NCI-H1105 treated with DMSO at 0.1 percent for 48 hours (cell line): ENCODE results near the gene SPTLC2.

Experiments
- DNase-seq: peaks from one replicate; lab custom pipeline; 2025; lab: John Stamatoyannopoulos, UW

SPTLC2 gene

DNA sequence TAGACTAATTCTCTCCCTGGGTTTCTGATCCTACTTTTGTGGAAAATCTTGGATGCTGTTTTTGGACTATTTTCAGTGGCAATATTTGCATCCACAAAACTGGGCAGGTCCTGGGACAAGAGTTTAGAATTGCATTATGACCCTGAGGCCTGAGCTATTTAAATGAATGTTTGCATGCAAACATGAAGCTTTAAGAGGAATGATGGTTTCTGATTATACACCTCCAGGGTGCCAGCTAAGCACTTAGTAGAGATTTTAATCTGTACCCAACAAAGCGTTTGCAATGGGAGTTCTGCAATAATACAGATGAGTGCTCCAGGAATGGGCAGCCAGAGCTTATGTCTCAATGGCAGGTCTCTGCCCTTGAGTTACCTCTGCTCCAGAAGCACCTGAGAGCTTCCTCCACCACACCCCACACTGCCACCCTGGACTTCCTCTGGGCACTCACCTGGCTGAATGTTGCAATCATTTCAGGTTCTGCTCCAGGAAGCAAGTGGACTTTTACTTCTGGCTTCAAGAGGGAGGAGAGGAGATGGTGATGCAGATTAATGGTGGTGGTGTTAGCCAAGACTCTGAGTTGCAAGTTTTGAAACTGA lies 6.0 kb upstream of the SPTLC2 start:
- DNase-seq, result no peak

DNA sequence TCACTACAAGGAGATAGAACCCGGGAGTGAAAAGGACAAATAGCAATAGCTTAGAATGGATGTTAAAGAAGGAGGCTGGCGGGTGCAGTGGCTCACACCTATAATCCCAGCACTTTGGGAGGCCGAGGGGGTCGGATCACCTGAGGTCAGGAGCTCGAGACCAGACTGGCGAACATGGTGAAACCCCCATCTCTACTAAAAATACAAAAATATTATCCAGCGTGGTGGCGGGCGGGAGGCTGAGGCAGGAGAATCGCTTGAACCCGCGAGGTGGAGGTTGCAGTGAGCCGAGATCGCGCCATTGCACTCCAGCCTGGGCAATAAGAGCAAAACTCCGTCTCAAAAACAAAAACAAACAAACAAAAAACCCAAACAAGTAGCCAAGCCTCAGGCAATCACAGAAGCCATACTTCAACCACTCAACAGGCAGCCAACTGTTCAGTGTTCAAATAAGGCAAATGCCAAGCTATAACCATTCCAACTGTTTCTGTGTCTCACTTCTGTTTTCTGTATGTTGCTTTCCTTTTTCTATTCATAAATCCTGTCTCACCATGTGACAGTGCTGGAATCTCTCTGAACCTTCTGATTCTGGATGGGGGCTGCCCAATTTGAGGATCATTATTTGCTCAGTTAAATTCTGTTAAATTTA lies 3.9 kb upstream of the SPTLC2 start:
- DNase-seq, result no peak

DNA sequence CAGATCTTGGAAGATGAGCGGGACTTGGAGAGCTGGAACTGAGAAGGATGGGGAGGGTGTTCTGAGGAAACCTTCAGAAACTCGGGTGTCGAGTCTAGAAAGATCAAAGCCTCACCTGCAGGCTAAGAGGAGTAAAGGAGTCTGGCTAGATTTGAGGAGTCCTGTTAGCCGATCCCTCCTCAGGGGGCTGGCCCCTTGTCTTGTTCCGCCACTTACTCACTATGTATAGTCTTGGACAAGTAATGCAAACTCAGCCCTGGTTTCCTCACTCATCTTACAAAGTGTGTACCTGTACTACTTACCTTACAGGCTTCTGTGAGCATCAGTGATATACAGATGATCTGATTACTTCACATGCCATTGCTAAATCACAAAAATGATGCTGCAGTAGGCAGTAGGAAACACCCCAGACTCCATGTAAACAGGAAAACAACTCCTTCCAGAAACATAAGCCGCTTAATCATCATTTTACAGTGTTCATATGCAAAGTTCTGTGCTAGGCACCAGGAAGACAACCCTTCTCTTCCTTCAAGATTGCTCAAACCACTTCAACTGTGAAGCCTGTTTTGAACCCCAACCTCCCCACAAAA lies 2.0 kb upstream of the SPTLC2 start:
- DNase-seq, result no peak

DNA sequence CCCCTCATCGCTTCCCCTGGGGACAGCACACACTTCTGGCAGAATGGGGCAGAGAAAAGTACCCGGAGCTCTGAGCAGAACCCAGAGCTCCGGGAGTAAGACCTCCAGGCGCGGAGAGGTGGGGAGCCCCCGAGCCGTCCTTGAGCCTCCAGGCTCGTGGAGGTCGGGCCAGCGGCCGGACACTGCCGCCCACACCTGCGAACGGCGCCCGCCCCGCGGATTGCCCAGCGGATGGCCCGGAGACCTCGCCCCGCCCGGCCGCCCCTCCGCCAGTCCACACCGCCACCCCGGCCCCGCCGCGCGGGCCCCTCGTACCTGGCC lies 344 bp downstream of the SPTLC2 start:
- DNase-seq, result no peak

DNA sequence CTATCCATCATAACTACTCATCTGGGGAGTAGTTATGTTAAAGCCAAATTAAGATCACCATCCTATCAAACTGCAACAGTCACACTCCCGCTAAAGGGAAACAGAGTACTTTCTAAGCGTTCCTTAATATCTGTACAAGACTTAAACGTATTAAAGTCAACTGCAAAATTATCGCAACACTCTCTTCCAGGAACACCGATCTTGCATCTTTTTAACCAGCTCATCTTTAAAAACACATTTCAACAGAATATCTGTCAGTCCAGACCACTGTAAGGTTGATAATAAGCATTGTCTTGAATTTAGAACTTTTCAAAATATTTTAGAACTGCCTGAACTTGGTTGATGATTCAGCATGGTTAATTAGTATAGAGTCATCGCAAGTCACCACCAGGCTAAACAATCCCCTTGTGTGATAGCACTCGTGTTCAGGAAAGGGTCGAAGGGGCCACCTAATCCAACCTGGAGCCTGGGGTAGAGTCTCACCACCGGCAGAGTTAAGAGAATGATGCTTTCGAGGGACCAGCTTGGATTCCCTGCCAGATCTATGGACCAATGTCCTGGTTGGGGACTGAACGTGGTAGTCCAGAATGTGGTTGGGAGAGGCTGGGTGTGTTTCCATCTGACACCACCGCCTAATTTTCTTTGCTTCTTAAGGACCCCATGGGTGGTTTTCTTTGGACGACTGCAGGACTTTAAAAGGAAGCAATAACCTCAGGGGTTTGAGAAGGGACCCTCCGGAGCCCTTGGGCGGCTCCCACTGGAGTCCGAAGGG lies 890 bp downstream of the SPTLC2 start:
- DNase-seq, result peak; percentile 12

DNA sequence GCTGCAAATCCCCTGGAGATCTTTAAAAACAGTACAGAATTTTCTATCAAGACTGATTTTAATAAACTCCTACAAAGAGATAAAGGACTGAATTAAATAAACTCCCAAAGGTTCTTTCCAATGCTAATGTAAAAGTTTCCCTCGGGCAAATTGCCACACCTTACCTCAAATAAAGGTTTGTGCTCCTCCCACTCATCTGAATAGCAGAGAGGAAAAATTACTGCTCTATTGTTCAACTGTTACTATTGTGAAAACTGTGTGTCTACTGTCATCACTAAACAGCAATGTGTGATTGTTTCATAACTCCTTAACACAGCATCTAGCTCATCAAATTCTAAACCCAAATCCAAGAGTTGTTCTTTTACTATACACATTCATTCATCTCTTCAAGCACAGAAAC lies 3.2 kb downstream of the SPTLC2 start:
- no peak for DNase-seq

DNA sequence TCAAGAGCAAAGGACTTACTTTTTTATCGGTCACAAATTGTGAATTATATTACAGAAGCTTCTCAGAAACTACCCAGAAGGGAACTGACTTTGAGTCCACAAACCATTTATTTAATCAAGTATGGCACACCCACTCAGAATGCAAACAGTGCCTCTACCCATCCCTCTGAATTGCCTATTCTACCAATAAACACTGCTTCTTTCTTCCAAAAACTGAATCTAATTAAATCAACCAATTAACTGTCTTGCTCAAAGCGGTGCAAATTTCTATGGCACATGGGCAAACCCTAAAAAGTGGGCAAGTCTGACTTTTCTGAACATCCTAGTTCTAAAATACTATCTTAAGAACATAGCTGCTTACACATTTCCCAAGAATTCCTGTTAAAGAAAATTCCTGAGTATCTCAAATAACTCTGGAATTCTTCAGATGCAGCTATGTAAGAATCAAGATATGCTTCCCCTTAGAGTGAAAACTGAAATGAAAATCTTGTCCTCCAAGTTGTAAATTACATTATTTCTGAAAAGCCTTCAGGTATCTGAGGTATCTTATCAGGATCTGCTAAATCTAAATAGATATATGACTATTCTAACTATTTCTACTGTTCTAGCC lies 4.3 kb downstream of the SPTLC2 start:
- DNase-seq, result no peak

DNA sequence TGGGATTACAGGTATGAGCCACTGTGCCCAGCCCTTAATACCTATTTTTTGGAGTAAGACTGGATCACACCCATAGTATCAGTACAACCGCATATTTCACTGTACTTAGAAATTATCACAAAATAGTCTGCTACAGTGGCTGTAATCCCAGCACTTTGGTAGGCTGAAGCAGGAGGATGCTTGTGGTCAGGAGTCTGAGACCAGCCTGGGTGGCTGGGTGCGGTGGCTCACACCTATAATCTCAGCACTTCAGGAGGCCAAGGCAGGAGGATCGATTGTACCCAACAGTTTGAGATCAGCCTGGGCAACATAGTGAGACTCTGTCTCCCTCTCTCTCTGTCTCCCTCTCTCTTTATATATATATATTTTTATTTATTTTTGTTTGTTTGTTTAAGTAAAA lies 5.9 kb downstream of the SPTLC2 start:
- no peak for DNase-seq

DNA sequence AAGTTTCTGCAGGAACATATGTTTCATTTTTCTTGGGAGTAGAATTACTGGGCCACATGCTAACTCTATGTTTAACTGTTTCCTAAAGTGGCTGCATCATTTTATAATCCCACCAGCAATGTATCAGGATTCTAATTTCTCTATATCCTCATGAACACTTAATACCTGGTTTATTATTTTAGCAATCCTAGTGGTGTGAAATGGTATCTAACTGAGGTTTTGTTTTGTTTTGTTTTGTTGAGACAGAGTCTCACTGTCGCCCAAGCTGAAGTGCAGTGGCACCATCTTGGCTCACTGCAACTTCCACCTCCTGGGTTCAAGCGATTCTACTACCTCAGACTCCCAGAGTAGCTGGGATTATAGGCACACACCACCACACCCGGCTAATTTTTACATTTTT lies 6.5 kb downstream of the SPTLC2 start:
- no peak for DNase-seq

DNA sequence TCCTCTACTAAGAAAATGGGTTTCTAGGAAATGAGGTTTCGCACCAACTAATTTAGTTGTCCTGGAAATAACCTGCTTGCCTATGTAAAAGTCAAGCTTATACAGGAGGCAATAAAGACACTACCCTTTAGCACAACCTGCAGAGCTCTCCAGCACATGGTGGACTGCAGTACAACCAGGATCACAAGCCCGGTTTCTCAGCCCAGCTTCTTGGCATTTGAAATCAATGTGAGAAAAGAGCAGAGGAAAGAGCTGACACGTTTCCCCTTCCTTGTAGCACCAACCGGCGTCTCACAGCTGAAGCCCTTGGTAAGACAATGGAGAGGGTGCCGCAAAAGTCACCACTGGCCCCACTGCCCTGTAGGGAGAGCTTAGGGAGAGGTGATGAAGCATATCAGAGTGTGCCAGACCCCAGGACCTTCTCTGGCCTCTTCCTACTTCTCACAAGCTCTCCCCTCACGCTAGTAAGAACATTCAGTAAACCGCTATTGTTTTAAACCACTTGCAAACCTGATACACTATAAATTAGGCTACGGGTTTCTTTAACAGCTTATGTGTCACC lies 8.6 kb downstream of the SPTLC2 start:
- no peak for DNase-seq

DNA sequence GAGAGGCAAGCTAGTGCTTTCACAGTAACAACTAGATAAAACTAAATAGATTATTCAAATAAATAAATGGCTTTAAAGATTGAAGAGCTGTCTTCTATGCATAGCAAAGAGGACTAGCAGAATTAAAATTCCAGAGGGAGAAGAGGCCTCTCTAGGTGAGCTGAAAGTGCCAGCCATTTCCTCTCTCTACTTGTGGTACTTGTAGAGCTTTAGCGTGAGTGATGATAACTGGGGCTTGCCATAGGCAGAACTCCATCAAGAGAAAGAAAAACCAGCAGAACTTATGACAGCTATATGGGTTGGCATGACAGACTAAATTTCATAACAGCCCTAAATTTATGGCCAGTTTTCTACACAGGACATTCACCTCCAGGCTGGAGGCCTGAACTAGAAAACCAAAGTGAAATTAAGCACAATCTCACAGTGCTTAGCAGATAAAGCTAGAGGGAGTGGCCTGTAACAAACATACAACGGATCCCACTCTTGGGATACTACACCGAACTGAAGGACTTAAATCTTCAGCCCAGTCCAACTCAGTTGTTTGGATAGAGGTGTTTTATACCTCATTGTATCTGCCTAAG lies 11.0 kb downstream of the SPTLC2 start:
- no peak for DNase-seq

DNA sequence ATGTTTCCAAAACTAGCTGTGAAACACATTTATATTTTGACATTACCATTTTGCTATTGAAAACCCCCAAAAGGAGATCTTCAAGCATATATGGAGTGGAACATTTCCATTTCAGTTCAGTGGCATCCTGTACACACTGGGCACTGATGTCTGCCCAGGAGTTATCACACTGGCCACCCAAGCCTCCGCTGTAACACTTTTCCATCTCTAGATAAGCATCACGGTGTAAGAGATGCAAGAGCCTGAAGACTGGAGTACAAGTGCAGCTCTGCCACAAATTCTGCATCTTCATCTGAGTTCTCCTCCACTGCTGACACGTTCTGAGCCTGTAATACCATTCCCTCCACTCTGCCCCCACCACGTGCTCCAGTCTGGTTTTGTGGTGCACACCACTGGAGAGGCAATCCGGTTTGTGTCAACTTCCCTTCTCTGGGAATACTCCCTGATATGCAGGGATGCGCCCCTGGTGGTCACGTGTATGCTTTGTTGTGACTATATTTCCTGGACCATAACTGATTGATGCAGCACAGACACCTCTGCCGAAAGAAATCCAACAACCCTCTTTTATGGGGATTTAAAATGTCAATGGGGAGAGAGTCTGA lies 12.7 kb downstream of the SPTLC2 start:
- no peak for DNase-seq

DNA sequence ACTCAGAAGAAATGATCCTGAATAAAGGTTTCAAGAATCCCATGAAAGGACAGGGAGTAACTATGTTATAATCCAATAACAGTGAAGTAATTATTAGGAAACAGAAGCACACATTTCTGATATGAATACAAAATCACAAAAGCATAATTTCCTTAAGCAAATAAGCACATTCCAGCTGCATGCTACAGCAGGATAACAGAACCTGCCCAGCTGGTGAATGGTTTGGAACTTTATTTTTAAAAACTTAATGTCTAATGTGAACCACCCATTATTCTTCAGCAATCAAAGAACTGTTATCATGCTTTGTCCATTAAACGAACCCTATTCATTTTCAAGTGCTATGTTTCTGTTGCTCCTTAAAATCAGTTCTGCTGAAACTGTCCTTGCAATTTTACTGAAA lies 13.4 kb downstream of the SPTLC2 start:
- DNase-seq, result no peak

DNA sequence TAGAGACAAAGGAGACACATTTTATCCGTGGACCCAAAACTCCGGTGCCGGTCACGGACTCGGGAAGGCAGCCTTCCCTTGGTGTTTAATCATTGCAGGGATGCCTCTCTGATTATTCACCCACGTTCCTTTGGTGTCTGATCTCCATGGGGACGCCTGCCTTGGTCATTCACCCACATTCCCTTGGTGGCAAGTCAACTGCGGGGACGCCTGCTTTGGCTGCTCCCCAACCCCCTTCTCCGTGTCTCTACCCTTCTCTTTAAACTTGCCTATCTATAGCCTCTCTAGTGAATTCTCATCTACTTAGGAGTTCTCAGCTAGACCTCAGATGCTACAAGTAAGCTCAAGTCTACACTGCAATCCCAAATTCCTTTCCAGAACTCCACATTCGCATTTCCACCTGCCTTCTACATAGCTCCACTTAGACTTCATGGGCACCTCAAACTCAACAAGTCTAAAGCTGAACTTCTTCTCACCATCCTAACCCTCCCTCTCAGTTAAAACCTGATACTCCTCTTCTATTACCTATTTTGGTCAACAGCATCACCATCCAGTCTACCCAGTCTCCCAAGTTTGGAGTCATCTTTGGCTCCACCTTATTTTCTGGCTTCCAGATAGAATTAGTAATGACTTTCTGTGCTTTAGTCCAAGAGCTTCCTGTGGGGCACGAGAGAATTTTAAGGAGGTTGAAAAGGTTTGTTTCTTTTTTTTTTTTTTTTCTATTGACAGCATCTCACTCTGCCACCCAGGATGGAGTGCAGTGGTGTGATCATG lies 14.4 kb downstream of the SPTLC2 start:
- no peak for DNase-seq

DNA sequence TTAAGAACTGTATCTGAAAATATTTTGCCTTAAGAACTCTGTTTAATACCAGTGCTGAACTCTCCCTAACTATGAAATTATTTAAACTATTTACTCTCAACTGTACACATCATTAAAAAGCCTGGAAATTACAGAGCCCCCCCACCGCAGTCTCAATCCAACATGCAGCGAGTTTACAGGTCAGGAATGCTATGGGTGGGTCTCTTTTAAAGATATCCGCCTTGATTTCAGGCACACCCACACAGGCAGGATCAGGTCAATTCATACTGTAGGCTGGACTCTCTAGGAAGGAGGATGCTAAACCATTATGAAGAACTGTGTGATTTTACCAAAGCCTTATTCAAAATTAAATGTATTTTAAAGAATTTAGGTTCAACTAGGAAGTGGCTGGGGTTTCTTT lies 16.5 kb downstream of the SPTLC2 start:
- no peak for DNase-seq

DNA sequence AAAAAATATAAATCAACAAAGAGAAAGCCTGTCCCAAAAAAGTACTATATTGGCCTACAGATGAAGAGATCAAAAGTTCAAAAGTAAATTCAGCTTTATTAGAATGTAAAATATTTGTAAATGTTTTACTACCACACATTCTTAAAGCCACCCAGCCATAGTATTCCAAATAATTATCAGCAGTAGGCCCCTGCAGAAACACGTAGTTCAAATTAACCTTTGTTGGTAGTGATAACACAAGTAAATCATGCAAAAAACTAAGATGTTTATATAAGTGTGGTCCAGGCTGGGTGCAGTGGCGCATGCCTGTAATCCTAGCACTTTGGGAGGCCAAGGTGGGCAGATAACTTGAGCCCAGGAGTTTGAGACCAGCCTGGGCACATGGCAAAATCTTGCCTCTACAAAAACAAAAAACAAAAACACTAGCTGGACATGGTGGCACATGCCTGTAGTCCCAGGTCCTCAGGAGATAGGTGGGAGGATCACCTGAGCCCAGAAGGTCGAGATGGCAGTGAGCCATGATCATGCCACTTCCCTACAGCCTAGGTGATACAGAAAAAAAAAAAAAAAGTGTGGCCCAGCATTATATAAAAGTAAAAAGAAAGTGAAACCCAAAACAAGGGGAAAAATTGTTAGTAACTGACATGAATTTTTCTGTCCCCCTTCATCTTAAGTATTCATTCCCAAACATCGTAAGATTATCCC lies 17.9 kb downstream of the SPTLC2 start:
- no peak for DNase-seq

DNA sequence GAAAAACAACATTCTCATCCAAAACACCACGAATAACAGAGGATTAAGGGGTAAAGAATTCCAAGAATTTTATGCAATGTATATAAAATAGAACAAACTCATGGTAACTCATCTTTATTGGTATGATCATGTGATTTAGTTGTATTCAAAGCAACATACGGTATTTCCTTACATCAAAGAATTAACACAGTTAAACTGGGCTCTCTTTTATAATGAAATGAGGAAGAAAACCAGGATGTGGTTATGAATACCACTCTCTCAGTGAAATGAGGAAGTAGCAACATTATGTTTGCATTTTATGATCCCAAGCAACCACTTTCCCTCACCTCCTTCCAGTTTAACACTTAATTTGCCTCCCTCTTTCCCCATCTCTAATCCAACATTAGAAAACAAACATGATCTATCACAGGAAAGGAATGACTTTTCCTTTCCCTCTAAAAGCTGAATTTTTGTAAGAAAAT lies 22.9 kb downstream of the SPTLC2 start:
- DNase-seq, result no peak

DNA sequence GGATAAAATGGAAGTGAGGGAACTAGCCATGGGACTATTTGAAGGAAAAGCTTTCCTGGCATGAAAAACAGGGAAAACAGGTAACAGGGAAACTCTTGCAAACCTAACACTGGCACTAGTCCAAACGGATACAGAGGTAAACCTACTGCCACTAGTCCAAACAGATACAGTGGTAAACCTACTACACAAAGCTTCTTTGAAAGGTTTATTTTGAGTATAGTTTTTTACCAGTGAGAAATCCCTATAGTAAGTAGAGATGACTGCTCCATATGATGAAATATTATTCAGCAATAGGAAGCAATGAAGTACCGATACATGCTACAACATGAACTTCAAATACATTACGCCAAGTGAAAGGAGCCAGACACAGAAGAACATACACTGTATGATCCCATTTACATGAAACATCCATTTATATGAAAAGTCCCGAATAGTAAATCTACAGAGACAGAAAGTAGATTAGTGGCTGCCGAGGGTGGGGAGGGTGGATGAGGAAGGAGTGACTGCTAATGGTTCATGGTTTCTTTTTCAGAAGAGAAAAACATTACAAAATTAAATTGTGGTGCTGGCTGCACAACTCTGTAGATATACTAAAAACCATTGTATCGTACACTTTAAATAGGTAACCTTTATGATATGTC lies 25.5 kb downstream of the SPTLC2 start:
- DNase-seq, result no peak

DNA sequence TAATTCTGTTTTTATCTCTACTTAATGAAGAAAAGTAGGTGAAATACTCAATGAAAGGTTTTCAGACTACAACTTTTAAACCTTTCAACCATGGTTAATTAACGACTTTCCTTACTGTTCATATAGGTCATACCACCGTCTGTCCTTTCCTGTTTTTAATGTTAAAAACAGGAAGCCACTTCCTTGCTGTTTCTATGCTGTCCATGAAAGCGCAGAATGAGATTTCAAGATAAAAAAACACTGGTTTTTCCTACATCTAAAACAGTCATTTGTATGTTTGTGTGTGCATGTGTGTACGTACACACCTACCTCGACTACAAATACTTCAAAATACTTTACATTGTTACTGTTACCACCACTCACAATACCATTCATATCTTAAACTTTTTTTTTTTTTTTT lies 27.3 kb downstream of the SPTLC2 start:
- DNase-seq, result no peak
